Medulla oblongata (tissue), 1 donor: ENCODE data around the gene CLIP1.
"Not testable (repeated sequence)": the region's sequence is repeated elsewhere in the genome, so short reads cannot be mapped to it uniquely, and the experiment has no call there.

ENCODE experiments used
- DNase-seq: peaks from one replicate; pipeline ENCODE4 v3.0.0-alpha.2; 2015; ENCODE audit errors: extremely low spot score

The CLIP1 gene

DNA sequence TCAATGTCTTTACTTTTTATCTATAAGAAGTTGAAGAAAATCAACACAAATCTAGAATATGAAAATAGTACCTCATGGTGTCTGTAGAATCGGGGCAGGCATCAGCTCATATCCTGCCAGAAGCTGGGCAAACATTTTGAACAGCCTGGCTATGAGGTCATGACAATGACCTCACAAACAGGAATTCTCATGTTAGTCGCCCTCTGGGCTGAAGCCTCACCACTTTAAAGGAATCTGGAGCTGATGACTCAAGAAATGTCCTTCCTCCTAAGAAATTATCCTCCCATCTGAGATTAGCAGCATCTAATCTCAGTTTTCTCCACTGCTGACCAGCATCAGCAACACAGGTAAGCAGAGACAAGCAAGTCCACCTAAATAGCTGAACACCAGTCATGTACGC lies 27.1 kb downstream of the CLIP1 start:
- no peak for DNase-seq

DNA sequence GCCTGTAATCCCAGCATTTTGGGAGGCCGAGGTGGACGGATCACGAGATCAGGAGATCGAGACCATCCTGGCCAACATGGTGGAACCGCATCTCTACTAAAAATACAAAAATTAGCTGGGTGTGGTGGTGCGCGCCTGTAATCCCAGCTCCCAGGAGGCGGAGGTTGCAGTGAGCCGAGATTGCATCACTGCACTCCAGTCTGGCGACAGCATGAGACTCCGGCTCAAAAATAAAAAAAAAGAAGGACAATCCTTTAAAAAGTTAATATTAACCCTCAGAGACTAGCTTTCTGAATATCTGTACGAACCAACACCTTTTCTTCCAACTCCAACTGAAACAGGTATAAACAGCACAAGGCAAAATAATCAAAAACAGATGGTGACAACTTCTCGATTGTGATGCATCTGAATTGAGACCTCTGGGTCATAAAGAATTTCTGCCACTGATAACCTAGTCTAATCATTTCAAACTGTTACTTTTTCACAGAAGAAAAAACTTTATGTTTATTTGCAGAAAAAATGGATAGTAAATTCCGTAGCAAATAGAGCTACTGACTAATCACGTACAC lies 27.8 kb downstream of the CLIP1 start:
- DNase-seq: no peak

DNA sequence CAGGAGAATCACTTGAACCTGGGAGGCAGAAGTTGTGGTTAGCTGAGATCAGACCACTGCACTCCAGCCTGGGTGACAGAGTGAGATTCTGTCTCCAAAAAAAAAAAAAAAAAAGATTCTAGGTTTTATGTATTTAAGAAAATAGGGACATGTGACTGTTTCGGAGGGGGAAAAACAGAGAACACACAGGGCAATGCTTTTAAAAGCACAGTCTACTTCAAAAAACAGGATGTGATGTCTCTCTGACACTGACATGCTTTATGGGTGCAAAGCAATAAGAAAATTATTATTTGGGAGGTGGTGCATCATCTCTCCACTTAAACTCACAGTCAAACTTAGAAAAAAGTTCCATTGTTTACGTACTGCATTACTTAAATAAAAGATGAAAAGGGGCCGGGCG lies 28.7 kb downstream of the CLIP1 start:
- no peak for DNase-seq

DNA sequence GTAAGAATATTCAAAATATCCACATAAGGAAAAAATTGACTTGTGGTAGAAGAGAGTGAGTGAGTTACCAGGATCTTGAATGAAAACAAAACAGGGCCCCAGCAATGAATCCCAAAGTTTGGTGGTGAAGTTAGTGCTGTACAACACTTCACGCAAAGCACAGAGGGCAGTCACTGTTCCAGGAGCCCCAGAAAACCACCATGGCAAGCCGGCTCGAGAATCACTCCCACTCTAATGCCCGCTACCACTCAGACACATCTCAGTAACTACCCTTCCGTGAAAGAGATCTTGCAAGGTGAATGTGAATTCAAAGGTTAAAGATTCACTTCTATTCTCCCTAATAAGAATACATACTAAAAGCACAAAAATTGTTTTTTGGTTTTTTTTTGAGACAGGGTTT lies 30.1 kb downstream of the CLIP1 start:
- DNase-seq: no peak

DNA sequence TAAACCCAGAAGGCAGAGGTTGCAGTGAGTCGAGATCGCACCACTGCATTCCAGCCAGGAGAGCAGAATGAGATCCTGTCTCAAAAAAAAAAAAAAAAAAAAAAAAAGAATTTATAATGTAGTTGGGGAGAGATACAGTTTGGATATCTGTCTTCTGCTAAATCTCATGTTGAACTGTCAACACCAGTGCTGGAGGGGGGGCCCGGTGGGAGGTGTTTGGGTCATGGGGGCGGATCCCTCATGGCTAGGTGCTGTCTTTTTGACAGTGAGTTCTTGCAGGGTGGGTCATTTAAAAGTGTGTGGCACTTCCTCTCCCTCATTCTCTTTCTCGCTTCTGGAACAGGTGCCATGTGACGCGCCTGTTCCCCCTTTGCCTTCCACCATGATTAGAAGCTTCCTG lies 32.8 kb downstream of the CLIP1 start:
- no peak for DNase-seq

DNA sequence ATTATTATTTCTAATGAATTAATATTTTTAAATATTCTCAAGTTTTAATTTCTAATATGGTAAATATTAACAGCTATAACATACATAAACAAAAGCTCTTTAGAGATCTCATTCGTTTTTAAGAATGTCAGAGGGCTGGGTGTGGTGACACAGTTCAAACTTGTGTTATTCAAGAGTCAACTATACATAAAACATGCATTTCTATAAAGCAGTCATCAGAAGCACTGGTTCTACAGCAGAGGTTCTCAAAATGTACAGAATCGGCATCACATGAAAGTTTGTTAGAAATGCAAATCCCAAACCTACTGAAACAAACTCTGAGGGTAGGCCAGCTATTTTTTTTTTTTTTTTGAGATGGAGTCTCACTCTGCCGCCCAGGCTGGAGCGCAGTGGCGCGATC lies 34.6 kb downstream of the CLIP1 start:
- no peak for DNase-seq

DNA sequence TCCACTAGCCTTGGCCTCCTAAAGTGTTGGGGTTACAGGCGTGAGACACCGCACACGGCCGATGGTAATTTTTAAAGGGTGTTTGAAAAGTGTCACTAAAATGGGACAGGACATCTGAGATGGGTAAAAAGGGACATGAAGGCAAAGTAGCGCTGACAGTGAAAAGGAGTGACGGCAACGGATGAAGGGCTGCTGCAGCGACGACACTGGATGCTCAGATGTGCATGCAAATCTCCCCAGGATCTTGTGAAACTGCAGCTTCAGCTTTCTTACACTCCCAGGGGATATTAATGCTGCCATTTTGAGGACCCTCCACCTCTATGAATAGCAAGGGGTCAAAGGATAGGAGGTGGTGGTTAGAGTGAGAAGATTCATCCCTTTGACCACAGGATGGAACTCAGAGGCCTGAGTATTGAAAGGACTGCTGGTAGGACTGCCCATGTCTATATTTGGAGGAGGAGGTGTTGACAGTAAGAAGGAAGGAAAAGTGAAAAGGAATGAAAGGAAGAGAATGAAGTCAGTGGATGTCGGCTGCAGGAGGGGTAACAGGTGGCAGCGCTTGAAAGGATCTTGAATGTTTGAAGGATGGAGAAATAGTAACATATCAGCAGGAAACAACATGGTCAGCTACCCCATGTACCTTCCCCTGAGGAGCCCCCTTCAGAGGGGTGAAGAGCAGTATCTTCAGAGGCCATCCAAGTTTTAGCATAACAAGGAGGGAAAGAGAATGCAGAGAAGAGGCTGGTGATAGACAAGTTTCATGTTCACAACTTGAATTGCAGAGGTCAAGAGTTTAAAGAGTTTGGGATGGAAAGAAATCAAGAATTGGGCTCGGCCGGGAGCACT lies 37.1 kb downstream of the CLIP1 start:
- no peak for DNase-seq

DNA sequence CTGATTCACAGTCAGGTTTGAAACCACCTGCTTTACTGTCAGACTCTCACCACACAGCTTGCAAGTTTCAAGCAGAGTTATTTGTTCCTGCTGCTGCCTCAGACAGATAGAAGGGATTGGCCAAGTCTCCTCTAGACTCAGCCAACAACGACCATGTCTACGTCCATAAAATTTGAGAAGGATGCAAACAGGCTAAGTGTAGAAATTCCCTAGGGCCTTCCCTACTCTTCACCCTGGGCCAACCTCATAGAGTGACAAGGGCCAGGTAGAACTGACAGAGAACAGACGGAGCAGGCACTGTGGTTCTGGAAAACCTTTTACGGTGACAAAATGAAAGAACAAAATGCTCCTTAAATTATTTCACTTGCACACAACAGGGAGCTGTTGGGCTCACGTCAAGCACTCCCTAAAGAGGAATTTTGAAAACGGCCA lies 39.5 kb downstream of the CLIP1 start:
- no peak for DNase-seq

DNA sequence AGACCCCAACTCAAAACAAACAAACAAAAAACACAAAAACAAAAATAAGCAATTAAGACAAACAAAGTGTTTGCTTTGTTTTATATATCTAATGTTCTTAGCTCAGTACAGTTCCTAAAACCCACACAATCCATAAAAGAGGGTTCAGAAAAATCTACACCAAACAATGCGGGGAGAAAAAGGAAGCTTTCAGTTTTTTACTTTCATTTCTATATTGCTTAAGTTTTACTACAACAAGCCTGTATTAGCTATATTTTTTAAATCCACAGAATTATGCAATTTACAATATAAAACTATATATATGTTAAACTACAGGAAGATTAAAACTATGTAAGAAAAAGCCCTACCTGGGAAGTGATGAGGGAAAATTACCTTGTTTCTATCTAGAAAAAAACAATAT lies 41.4 kb downstream of the CLIP1 start:
- DNase-seq: no peak

DNA sequence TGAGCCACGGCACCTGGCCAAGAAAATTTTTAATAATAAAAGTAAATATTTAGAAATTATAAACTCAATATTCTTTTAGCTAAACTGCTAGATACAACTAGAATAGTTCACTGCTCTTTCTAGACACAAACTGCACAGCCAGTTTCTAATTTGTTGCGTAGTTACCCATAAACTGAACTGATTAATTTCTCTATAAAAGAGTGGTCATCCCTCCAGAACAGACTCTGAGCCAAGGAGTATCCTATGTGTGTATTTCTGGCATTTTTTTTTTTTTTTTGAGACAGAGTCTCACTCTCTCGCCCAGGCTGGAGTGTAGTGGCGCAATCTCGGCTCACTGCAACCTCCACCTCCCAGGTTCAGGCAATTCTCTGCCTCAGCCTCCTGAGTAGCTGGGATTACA lies 45.7 kb downstream of the CLIP1 start:
- DNase-seq: not testable (repeated sequence)

DNA sequence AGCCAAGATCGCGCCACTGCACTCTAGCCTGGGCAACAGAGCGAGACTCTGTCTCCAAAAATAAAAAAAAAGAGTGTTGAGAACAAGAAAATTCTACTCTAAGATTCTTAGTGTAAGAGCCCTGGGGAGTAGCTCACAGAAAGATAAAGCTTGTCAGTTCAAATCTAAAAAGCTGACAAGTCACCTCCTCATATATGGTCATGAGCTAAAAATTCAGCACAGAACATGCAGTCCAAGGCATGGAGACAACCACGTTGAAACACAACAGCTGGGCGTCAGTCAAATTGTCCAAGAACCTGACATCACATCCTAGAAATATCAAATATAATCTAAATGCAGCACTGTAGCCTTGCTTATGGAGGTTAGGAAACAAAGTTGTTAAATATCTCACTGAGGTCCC lies 47.8 kb downstream of the CLIP1 start:
- no peak for DNase-seq

DNA sequence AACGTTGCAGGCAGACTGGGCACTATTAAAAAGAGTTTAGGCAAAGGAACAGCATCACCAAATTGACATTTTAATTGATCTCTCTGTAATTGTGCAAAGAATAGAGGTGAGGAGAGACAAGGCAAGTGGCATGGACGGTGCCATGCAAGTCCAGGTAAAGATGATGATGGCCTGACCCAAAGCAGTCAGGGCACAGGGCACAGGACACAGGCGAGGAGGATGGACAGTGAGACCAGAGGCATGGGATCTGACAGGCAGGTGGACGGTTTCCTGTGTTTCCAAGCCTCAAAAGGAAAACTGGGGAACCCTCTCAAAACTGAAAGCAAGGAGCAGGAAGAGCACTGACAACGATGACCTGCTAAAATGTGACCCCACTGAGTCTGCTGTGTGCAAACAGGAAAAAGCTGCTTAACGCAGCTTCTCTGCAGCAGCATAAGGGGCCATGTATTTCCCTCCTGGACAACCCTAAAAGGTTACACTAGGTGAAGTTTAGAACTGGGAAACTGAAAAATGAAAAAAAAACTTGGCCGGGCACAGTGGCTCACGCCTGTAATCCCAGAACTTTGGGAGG lies 50.9 kb downstream of the CLIP1 start:
- no peak for DNase-seq

DNA sequence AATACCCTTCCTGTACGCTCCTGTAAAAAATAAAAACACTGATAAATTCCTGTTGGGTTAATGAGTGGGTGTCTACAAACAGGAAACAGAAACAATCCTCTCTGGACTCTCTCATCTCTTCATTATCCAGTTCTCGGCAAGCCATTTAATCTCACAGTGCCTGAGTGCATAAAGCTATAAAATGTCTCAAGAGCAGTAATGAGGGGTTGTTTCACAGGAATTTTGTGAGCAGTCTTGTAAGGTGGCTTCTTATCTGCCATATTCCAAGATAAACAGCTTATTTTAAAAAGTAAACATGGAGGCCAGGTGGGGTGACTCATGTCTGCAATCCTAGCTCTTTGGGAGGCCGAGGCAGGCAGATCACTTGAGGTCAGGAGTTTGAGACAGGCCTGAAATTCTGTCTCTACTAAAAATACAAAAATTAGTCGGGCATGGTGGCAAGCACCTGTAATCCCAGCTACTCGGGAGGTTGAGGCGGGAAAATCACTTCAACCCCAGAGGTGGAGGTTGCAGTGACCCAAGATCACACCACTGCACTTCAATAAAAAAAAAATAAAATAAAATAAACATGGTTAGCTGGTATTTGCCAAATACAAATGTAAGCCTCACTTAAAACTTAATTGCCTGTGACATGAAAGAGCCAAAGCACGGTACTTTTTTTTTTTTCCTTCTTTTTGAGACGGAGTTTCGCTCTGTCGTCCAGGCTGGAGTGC lies 54.0 kb downstream of the CLIP1 start:
- DNase-seq: no peak

DNA sequence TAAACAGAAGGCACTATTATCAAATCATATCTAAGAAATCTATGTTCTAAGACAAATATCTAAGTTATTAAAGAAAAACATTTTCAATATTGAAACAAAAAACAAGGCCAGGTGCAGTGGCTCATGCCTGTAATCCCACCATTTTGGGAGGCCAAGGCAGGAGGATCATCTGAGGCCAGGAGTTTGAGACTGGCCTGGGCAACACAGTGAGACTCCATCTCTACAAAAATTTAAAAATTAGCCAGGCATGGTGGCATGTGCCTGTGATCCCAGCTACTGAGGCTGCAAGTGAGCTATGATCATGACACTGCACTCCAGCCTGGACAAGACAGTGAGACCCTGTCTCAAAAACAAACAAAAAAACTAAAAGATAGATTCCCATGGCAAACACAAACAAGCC lies 54.8 kb downstream of the CLIP1 start:
- DNase-seq: not testable (repeated sequence)

DNA sequence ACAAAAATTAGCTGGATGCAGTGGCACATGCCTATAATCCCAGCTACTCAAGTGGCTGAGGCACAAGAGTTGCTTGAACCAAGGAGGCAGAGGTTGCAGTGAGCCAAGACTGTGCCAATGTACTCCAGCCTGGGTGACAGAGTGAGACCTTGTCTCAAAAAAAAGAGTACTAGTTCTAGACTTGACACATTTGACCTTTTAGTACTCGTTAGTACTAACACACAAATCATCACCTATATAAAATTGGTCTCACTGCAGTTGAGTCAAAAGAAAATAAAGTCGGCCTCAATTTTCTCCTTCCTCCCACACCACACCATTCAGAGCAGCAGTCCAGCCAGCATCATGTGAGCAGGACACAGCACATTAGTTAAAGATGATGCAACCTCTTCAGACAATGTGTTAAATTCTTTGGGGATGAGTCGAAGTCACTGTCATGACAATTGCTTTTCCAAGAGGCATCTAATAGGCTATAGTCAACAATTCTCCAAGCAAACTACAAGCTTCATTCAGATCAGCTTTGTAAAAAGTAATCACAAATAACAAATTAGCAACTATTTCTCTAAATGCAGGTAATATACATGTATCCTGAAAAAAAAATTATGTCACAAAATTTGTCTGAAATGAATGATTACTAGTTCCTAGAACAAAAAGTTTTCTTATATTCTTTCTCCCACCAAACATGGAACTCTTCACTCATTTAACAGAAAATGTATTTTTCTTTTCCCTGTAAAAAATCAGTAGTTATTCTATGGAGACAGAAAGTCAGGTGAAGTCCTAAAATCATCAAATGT lies 55.6 kb downstream of the CLIP1 start:
- DNase-seq: peak; percentile 43

DNA sequence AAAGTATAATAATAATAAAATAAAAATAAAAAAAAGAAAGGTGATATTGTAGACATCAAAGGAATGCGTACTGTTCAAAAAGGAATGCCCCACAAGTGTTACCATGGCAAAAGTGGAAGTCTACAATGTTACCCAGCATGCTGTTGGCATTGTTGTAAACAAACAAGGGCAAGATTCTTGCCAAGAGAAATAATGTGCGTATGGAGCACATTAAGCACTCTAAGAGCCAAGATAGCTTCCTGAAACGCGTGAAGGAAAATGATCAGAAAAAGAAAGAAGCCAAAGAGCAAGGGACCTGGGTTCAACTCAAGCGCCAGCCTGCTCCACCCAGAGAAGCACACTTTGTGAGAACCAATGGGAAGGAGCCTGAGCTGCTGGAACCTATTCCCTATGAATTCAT lies 57.2 kb downstream of the CLIP1 start:
- DNase-seq: not testable (repeated sequence)

DNA sequence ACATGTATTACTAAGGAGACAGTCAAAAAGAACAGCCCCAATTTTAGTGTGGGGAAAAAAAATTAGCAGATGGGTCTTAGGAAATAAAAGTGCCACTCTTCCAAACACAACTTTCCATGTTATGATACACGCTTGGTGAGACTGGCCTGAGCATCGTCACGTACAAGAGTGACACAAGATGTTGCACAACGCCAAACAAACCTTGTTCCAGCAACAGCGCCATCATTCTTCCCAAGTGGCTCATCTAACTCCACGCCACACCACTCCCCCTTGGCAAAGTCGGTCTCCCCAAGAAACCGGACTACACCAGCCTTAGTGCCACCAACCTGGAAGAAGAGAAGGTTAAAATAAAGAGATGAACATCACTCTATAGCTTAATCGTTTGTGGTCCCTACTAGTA lies 58.7 kb downstream of the CLIP1 start:
- DNase-seq: no peak

DNA sequence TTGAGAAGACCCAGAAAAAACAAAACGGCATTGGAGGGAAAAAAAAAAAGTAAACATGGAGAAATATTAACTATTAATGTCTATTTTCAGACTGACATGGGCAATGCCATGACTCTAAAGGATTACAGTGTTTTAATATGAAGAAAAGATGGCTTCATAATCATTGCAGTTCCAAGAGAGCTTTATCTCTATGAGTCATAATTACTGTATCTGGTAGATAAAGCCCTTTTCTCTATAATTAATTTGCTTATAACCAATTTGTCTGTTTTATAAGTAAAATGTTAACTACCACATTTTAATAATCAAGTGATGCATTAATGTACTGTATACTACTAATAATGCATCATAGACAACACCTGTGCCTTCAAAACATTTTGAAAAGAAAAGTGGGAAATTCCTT lies 59.7 kb downstream of the CLIP1 start:
- DNase-seq: no peak

DNA sequence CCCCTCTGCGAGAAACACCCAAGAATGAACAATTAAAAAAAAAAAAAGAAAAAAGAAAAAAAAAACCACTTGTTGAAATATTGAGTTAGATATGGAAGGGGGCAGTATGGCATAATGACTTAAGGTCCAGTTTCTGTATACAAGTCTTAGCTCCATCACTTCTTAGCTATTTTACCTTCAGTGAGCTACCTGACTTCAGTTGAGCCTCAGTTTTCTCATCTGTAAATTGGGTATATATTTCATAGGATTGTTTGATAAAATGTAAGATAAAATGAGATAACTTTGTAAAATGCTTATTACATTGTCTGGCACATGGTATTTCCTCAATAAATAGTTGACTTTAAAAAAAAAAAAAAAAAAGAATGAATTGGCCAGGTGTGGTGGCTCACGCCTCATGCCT lies 64.1 kb downstream of the CLIP1 start:
- DNase-seq: not testable (repeated sequence)

DNA sequence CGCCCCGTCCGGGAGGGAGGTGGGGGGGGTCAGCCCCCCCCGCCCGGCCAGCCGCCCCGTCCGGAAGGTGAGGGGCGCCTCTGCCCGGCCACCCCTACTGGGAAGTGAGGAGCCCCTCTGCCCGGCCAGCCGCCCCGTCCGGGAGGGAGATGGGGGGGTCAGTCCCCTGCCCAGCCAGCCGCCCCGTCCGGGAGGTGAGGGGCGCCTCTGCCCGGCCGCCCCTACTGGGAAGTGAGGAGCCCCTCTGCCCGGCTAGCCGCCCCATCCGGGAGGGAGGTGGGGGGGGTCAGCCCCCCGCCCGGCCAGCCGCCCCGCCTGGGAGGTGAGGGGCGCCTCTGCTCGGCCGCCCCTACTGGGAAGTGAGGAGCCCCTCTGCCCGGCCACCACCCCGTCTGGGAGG lies 64.9 kb downstream of the CLIP1 start:
- not testable (repeated sequence) for DNase-seq

DNA sequence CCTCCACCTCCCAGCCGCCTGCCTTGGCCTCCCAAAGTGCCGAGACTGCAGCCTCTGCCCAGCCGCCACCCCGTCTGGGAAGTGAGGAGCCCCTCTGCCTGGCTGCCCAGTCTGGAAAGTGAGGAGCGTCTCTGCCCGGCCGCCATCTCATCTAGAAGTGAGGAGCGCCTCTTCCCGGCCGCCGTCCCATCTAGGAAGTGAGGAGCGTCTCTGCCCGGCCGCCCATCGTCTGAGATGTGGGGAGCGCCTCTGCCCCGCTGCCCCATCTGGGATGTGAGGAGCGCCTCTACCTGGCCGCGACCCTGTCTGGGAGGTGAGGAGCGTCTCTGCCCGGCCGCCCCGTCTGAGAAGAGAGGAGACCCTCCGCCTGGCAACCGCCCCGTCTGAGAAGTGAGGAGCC lies 65.5 kb downstream of the CLIP1 start:
- DNase-seq: not testable (repeated sequence)

DNA sequence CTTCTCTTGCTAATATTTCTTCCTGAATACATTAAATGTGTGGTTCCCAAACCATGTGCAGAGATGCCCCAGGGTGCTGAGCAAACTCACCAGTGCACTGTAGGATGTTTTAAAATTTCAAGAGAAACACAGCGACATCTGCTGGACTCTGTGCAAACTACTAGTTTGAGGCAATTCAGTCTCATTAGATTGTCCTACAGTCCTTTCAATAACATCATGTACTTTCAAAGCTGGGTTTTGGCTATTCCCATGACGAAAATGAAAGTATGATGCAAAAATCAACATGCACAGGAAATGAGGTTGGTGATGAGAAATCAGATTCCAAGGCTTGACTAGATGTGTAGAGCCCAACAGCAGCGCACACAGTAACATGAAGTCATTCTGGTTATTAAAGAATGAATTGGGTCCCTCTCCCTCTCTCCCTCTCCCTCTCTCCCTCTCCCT lies 66.3 kb downstream of the CLIP1 start:
- DNase-seq: peak; percentile 58
